GM21737 (cell line): ENCODE measurements around the gene STOML3.
"Not testable (repeated sequence)": the region's sequence is repeated elsewhere in the genome, so short reads cannot be mapped to it uniquely, and the experiment has no call there.

Experiments
- ATAC-seq: cut with Tn5 transposase; IDR thresholded peaks from one replicate; pipeline ENCODE4 v1.9.1; 2021; ENCODE audit warnings: mild to moderate bottlenecking, moderate library complexity; ENCODE audit not compliant: unreplicated experiment

The STOML3 gene

GRCh38 chr13:38990693-38991092 is at the start of gene STOML3:
Gene STOML3 (minus strand): TSS chr13:38990831. CDS start chr13:38990721, 110 bp downstream.
- ATAC-seq = no peak

GRCh38 chr13:39040206-39040605 is 49.6 kb upstream of the STOML3 start:
- ATAC-seq = no peak

GRCh38 chr13:39039041-39039440 is 48.4 kb upstream of the STOML3 start:
- no peak for ATAC-seq

- peak; percentile 25 for ATAC-seq
Measured at GRCh38 chr13:39038569-39039030, 48.0 kb upstream of the STOML3 start.

- peak; percentile 68 for ATAC-seq
Measured at GRCh38 chr13:39037880-39038568, 47.4 kb upstream of the STOML3 start, which contains the start of the genes NHLRC3 and PROSER1. Gene NHLRC3 (plus strand): TSS chr13:39038456. CDS start chr13:39038640, 184 bp downstream. Gene PROSER1 (minus strand): TSS chr13:39038089. CDS start chr13:39037242, 847 bp downstream.

- ATAC-seq = no peak
Measured at GRCh38 chr13:39037410-39037879, 46.8 kb upstream of the STOML3 start.

GRCh38 chr13:39036212-39036611 is 45.6 kb upstream of the STOML3 start:
- no peak for ATAC-seq

GRCh38 chr13:39035799-39036198 is 45.2 kb upstream of the STOML3 start:
- ATAC-seq = no peak

GRCh38 chr13:39035204-39035603 is 44.6 kb upstream of the STOML3 start:
- ATAC-seq = no peak

- no peak for ATAC-seq
Measured at GRCh38 chr13:39034085-39034484, 43.5 kb upstream of the STOML3 start.

GRCh38 chr13:39032150-39032549 is 41.5 kb upstream of the STOML3 start:
- no peak for ATAC-seq

- ATAC-seq = no peak
Measured at GRCh38 chr13:39025433-39025839, 34.8 kb upstream of the STOML3 start.

- ATAC-seq = no peak
Measured at GRCh38 chr13:39023761-39024160, 33.1 kb upstream of the STOML3 start.

GRCh38 chr13:39023316-39023715 is 32.7 kb upstream of the STOML3 start:
- no peak for ATAC-seq

GRCh38 chr13:39020853-39021462 is 30.3 kb upstream of the STOML3 start:
- ATAC-seq = no peak

- ATAC-seq = peak; percentile 68
Measured at GRCh38 chr13:39016787-39017186, 26.2 kb upstream of the STOML3 start.

GRCh38 chr13:39016087-39016486 is 25.5 kb upstream of the STOML3 start:
- peak; percentile 62 for ATAC-seq

- ATAC-seq = no peak
Measured at GRCh38 chr13:39013462-39013861, 22.8 kb upstream of the STOML3 start.

GRCh38 chr13:39012608-39013007 is 22.0 kb upstream of the STOML3 start:
- ATAC-seq = no peak

GRCh38 chr13:39006371-39007111 is 15.9 kb upstream of the STOML3 start:
- ATAC-seq = not testable (repeated sequence)

- ATAC-seq = no peak
Measured at GRCh38 chr13:38998739-38999138, 8.1 kb upstream of the STOML3 start.
